ENCODE results near the gene TSPAN32.

GRCh38 chr11:2308713-2309112 lies 6.9 kb downstream of the TSPAN32 start:
- no peak for TF ChIP-seq CTCF (optimal IDR thresholded peaks at IDR 0.05 in 1 of 3, IDR thresholded peaks at IDR 0.05 in 1 of 3, conservative IDR thresholded peaks at IDR 0.05 in 1 of 3; ENCODE audit: extremely low read depth in 1 of 3, insufficient read depth in 2 of 3, low read length in 3 of 3)
- TF ChIP-seq EZH2 (IDR thresholded peaks at IDR 0.05; ENCODE audit: low read length): no peak

Data from keratinocyte (primary cell).